NCI-H146 (cell line): ENCODE results near the gene BOLL.
A peak's percentile ranks its signal among the peaks of the same experiment; 100 is the strongest.
"Not testable (repeated sequence)": the region's sequence is repeated elsewhere in the genome, so short reads cannot be mapped to it uniquely, and the experiment has no call there.

Experiments
- DNase-seq: peaks from one replicate; lab custom pipeline; 2025; lab: John Stamatoyannopoulos, UW

BOLL gene

DNA sequence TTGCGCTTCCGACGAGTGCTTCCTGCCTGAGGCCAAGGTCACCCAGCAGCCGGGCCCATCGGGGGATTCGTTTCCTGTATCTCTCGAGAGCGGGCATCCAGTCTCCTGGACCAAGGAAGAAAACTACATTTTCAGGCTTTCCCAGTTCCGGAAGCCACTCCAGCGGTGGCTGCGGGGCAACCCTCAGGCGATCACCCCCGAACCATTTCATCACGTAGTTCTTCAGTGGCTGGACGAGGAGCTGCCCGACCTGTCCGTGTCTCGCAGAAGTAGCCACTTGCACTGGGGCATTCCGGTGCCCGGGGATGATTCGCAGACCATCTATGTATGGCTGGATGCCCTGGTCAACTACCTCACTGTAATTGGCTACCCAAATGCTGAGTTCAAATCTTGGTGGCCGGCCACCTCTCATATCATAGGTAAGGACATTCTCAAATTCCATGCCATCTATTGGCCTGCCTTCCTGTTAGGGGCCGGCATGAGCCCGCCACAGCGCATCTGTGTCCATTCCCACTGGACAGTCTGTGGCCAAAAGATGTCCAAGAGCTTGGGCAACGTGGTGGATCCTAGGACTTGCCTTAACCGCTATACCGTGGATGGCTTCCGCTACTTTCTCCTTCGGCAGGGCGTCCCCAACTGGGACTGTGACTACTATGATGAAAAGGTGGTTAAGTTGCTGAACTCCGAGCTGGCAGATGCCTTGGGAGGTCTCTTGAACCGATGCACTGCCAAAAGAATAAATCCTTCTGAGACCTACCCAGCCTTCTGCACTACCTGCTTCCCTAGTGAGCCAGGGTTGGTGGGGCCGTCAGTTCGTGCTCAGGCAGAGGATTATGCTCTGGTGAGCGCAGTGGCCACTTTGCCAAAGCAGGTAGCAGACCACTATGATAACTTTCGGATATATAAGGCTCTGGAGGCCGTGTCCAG, 78.9 kb downstream of the BOLL start:
- DNase-seq, result no peak

DNA sequence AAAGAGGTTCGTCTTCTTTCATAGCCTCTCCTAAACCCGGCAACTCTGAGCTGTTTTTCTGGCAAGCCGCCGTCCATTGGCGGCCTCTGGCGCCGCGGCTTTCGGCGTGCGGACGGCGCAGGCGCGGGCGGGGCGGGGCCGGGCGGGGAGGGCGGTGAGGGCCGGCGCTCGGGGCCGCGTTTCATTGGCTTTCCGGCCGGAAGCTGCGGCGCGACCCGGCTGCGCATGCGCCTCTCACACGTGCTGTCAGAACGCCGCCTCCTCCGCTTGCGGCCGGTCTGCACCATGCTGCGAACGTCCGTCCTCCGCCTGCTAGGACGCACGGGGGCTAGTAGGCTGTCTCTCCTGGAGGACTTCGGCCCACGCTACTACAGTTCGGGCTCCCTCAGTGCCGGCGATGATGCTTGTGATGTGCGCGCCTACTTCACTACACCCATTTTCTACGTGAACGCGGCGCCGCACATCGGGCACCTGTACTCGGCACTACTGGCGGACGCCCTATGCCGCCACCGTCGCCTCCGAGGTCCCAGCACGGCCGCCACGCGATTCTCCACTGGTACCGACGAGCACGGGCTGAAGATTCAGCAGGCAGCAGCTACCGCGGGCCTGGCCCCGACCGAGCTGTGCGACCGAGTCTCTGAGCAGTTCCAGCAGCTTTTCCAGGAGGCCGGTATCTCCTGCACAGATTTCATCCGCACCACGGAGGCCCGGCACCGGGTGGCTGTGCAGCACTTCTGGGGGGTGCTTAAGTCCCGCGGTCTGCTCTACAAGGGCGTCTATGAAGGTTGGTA, 79.8 kb downstream of the BOLL start, which contains the start of gene MARS2:
Gene MARS2, plus strand, starts transcription at position 249 of the 791 bp plus-strand sequence. Its CDS starts 37 bp downstream, at position 286.
- peak; percentile 87 for DNase-seq

DNA sequence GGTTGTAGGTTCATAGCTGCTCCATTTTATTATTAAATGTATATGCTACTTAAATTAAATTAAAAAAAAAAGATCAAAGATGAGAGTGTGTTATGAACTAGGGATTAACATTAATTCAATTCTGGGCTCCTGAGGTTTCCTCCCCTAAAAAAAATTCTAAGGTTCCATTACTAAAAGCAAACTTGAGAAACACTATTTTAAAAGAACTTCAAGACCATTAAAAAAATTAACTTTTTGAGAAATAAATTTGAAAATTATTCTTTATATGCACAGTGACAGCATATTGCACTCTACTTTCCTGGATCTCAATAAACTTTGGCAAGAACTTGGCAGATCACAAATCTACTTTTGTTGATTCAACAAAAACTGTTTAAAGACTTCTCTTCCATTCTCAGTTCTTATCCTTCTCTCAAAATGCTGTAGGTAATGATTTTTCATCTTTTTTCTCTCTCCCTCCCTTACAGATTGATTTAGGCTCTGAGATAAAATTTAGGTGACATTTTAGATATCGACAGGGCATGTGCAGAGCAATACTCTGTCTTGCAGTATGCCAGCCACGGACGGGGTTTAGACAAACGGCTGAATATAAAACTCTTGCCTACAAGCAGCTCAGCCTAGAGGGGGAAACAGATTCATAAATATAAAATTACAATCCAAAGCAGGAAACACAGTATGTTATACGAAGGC, 80.5 kb downstream of the BOLL start:
- DNase-seq, result no peak

DNA sequence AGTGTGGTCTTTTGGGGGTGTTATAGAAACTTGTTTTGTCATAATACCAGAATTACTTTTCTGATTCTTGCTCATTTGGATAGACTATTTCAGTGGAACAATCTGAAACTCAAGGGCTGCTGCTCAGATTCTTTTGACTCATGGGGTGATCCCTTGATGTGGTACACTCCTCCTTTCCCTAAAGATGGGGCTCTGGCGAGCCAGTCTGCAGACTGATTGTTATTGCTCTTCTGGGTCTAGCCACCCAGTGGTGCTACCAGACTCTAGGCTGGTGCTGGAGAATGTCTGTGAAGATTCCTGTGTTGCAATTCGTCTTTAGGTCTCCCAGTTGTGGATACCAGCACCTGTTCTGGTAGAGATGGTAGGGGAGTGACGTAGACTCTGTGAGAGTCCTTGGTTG, 84.2 kb downstream of the BOLL start:
- DNase-seq, result no peak

DNA sequence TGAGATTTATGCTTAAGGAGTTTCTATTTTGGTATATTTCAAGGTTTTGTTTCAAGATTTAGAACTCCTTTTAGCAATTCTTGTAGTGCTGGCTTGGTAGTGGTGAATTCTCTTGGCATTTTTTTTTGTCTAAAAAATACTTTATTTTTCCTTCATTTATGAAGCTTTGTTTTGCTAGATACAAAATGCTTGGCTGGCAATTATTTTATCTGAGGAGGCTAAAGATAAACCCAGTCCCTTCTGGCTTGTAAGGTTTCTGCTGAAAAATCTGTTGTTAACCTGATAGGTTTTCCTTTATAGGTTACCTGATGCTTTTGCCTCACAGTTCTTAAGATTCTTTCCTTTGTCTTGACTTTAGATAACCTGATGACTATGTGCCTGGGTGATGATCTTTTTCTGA, 85.4 kb downstream of the BOLL start:
- not testable (repeated sequence) for DNase-seq

DNA sequence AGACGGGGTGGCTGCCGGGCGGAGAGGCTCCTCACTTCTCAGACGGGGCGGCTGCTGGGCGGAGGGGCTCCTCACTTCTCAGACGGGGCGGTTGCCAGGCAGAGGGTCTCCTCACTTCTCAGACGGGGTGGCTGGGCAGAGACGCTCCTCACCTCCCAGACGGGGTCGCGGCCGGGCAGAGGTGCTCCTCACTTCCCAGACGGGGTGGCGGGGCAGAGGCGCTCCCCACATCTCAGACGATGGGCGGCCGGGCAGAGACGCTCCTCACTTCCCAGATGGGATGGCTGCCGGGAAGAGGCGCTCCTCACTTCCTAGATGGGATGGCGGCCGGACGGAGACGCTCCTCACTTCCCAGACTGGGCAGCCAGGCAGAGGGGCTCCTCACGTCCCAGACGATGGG, 88.5 kb downstream of the BOLL start:
- not testable (repeated sequence) for DNase-seq

DNA sequence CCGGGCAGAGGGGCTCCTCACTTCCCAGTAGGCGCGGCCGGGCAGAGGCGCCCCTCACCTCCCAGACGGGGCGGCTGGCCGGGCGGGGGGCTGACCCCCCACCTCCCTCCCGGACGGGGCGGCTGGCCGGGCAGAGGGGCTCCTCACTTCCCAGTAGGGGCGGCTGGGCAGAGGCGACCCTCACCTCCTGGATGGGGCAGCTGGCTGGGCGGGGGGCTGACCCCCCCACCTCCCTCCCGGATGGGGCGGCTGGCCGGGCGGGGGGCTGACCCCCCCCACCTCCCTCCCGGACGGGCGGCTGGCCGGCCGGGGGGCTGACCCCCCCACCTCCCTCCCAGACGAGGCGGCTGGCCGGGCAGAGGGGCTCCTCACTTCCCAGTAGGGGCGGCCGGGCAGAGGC, 89.1 kb downstream of the BOLL start:
- DNase-seq, result not testable (repeated sequence)

DNA sequence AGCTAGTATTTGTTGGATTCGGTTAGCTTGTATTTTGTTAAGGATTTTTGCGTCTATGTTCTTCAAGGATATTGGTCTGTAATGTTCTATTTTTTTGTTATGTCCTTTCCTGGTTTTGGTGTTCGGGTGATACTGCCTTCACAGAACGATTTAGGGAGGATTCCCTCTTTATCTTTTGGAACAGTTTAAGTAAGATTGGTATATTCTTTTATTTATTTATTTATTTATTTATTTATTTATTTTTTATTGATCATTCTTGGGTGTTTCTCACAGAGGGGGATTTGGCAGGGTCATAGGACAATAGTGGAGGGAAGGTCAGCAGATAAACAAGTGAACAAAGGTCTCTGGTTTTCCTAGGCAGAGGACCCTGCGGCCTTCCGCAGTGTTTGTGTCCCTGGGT, 89.9 kb downstream of the BOLL start:
- DNase-seq, result not testable (repeated sequence)

DNA sequence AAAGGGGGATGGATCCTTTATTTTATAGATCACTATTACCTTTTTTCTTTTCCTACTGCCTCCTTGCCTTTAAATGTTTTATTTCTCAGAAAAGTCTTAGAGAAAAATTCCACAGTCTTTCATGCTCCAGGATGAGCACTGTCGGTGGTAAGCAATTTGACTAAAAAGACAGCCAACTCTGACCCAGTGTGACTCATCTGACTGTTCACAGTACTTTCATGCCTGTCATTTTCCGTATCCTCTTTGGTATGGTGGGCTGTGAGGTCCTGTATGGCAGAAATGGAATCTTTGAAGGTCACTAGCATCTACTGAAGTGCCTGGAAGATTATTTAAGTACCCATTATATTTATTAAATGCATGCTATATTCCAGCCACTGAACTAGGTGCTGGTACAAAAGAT, 107.6 kb downstream of the BOLL start:
- no peak for DNase-seq

DNA sequence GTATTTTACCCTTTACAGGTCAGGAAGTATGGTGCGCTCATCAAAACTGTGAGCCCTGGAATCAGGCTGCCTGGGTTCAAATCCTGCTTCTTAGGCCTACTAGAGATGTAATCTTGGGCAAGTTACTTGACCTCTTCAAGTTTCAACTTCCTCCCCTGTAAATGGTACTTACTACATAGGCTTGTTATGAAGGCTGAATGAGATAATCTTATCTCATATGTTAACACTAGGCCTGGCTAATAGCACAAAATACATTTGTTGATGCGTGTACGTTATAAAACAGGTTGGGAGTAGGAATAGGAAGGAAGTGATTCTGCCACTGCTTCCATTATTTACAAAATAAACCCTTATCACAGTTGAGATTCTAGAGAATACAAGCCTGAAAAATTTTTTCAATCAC, 108.1 kb downstream of the BOLL start:
- DNase-seq, result no peak
